Testis (tissue), 3 donors: Measurements from ENCODE around the gene GRIK2. TPM values are rescaled to one million over a fixed set of nuclear protein-coding genes. Genes with fewer than 3 reads are reported as not detected.

Source experiments
- DNase-seq: peaks from one replicate; pipeline ENCODE4 v3.0.0-alpha.2; 2019
- H3K27ac ChIP-seq, 2 donors: fragments of 200-600 bp; sonication (generic); one replicate each; pipeline ENCODE4 v1.5.1; 2019
- H3K27me3 ChIP-seq: fragments of 200-600 bp; sonication (generic); one replicate; pipeline ENCODE4 v1.5.1; 2019
- H3K36me3 ChIP-seq: fragments of 200-600 bp; sonication (generic); one replicate; pipeline ENCODE4 v1.5.1; 2017; ENCODE audit warnings: low read depth; ENCODE audit errors: missing control alignments
- H3K4me1 ChIP-seq: fragments of 200-600 bp; sonication (generic); one replicate; pipeline ENCODE4 v1.5.1; 2019
- H3K4me3 ChIP-seq, 2 donors: fragments of 200-600 bp; sonication (generic); one replicate each; pipeline ENCODE4 v1.5.1; 2017 to 2019
- H3K9me3 ChIP-seq: fragments of 200-600 bp; sonication (generic); one replicate; pipeline ENCODE4 v1.5.1; 2017
- CTCF ChIP-seq, 3 experiments: fragments of 450-650 bp in 2 of 3; fragments of 200-600 bp in 1 of 3; sonication (generic) in 1 of 3; IDR thresholded peaks; one replicate each; pipeline ENCODE4 v1.5.1; 2016 to 2019; ENCODE audit warnings: antibody characterized with exemption in 3 of 3, mild to moderate bottlenecking in 2 of 3, moderate library complexity in 1 of 3
- POLR2A ChIP-seq: fragments of 450-650 bp; IDR thresholded peaks from one replicate; pipeline ENCODE4 v1.6.1; 2017; ENCODE audit warnings: antibody characterized with exemption, mild to moderate bottlenecking, moderate library complexity
- WGBS, 2 donors: methylation state at CpG; one replicate each; pipeline ENCODE4 v1.1.5; 2018; 5-methylcytosine and 5-hydroxymethylcytosine counted together
- intact Hi-C: fragments of 100-400 bp; cut with DNase I; formaldehyde crosslinking; loops from one replicate; pipeline ENCODE4 v1.15.1; 2023; ENCODE audit warnings: low total_unique reads
- polyA plus RNA-seq: library from polyadenylated mRNA; stranded (reverse); fragments of 350-450 nt; fragmentation: Illumina TruSeq; extraction: RNeasy Lipid Tissue Mini Kit (QIAGEN cat#74804); gene quantifications from one replicate; pipeline ENCODE4 v1.2.3, GENCODE V29; 2014; ENCODE audit warnings: low read depth, low replicate concordance; ENCODE audit not compliant: insufficient read depth
- total RNA-seq, 2 donors: library from RNA; depleted of rRNA; stranded (reverse); fragments of >200 nt; gene quantifications; one replicate each; pipeline ENCODE4 v1.2.3, GENCODE V29; 2016

Gene GRIK2
- total and polyA plus RNA-seq, 3 donors from 2014 or later, result 1.1 to 23.5 (median 12.4) TPM

GRCh38 chr6:101545191-101545590, 151.7 kb downstream of the GRIK2 start:
- intact Hi-C loops, result no loop called here
- DNase-seq, result no peak
- H3K36me3 ChIP-seq, result no peaks in the 10 kb centered on the region
- H3K4me1 ChIP-seq, result no peaks in the 10 kb centered on the region
- H3K27ac ChIP-seq, result no peak overlapping the region
- H3K27me3 ChIP-seq, result no peaks in the 10 kb centered on the region
- 72 to 84% methylated on average over 3 of the region's 3 CpGs for WGBS, 2 donors
- no peak overlapping the region for H3K4me3 ChIP-seq
- no peaks in the 10 kb centered on the region for H3K9me3 ChIP-seq
- TF ChIP-seq CTCF (IDR thresholded peaks at IDR 0.05), result no peak
- no peak for TF ChIP-seq POLR2A

DNA sequence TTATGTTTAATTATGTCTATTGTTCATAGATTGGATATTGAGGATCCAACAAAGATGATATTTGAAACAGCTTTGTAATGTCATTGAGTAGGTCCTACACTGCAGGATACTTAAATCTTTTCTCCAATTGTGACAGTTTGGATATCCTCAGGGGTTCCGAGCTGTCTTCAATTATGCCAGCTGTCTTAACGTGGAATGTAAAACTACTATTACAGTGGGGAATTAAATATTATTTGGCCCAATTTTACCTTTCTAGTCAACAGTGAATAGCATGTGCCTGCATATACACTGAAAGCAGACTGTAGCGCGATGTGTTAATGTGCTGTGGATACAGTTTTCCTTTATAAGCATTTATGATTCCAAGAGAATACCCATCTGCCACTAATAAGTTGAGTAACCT, 156.9 kb downstream of the GRIK2 start:
- Histone ChIP-seq H3K9me3 (no peaks in the 10 kb centered on the region), H3K27ac (no peak overlapping the region), H3K27me3 (no peaks in the 10 kb centered on the region), H3K4me3 (no peak overlapping the region), H3K36me3 (no peaks in the 10 kb centered on the region), H3K4me1 (no peaks in the 10 kb centered on the region)
- 83 to 85% methylated on average over 4 of the region's 4 CpGs for WGBS, 2 donors
- no peak for TF ChIP-seq POLR2A
- TF ChIP-seq CTCF (IDR thresholded peaks at IDR 0.05), result no peak
- DNase-seq, result no peak
- intact Hi-C loops, result no loop called here

- no peaks in the 10 kb centered on the region for H3K36me3 ChIP-seq
- H3K27ac ChIP-seq, result no peak overlapping the region
- no peaks in the 10 kb centered on the region for H3K27me3 ChIP-seq
- H3K9me3 ChIP-seq, result no peaks in the 10 kb centered on the region
- 63 to 72% methylated on average over 1 of the region's 1 CpG for WGBS, 2 donors
- no peak for TF ChIP-seq POLR2A
- TF ChIP-seq CTCF (IDR thresholded peaks at IDR 0.05), result no peak
- no peaks in the 10 kb centered on the region for H3K4me1 ChIP-seq
- intact Hi-C loops, result no loop called here
- H3K4me3 ChIP-seq, result no peak overlapping the region
- DNase-seq, result no peak
These were observed 160.7 kb downstream of the GRIK2 start for GRCh38 chr6:101554231-101554630.

- H3K36me3 ChIP-seq, result no peaks in the 10 kb centered on the region
- WGBS, 2 donors, result 69 to 75% methylated on average over 2 of the region's 2 CpGs
- no peak for TF ChIP-seq POLR2A
- TF ChIP-seq CTCF (IDR thresholded peaks at IDR 0.05), result no peak
- no peaks in the 10 kb centered on the region for H3K9me3 ChIP-seq
- DNase-seq, result no peak
- intact Hi-C loops, result no loop called here
- H3K27me3 ChIP-seq, result no peaks in the 10 kb centered on the region
- no peaks in the 10 kb centered on the region for H3K4me1 ChIP-seq
- H3K27ac ChIP-seq, result no peak overlapping the region
- H3K4me3 ChIP-seq, result no peak overlapping the region
These were observed 165.2 kb downstream of the GRIK2 start for GRCh38 chr6:101558712-101559111.

- DNase-seq, result no peak
- Histone ChIP-seq H3K27ac (no peak overlapping the region), H3K9me3 (no peaks in the 10 kb centered on the region), H3K4me3 (no peak overlapping the region), H3K4me1 (no peaks in the 10 kb centered on the region), H3K36me3 (no peaks in the 10 kb centered on the region), H3K27me3 (no peaks in the 10 kb centered on the region)
- WGBS, 2 donors, result 78 to 90% methylated on average over 4 of the region's 4 CpGs
- intact Hi-C loops, result no loop called here
- no peak for TF ChIP-seq POLR2A
- no peak for TF ChIP-seq CTCF (IDR thresholded peaks at IDR 0.05)
These were observed 179.1 kb downstream of the GRIK2 start for GRCh38 chr6:101572627-101573026.
